ENCODE results near the gene RHOC. TPM values are rescaled to one million over a fixed set of nuclear protein-coding genes. Genes with fewer than 3 reads are reported as not detected.

RHOC gene
- total RNA-seq, 2 donors from 2014 or later = 168 to 171 TPM

DNA sequence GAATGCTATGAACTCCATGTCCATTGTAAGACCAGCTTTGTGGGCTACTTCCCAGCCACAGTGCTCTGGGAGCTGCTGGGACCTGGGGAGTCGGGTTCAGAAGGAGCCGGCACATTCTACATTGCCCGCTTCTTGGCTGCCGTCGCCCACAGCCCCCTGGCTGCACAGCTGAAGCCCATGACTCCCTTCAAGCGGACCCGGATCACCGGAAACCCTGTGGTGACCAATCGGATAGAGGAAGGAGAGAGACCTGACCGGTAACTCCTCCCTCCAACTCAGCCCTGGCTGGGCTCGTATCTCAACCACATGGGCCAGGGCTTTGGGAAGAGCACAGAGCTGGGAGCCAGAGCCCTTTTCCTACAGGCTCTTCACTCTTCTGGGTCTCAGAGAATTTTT, 17.1 kb downstream of the RHOC start:
- Mint-ChIP-seq H3K9me3 (no peaks in the 10 kb centered on the region), H3K4me1 (peaks cover 9% of the 10 kb centered on the region), H3K27ac (no peak overlapping the region), H3K27me3 (ENCODE audit: insufficient read depth) (no peaks in the 10 kb centered on the region), H3K4me3 (no peak overlapping the region), H3K36me3 (ENCODE audit: low read depth) (peaks cover 52% of the 10 kb centered on the region)
- no peaks in the 10 kb centered on the region for H3K4me1 ChIP-seq (ENCODE audit: control insufficient read depth, insufficient read depth, low read length)
- DNase-seq = no peak
- H3K27me3 ChIP-seq (ENCODE audit: control insufficient read depth, insufficient read depth, low read length, poor library complexity, severe bottlenecking) = no peaks in the 10 kb centered on the region
- H3K36me3 ChIP-seq (ENCODE audit: control insufficient read depth, insufficient read depth, low read length) = peaks cover 51% of the 10 kb centered on the region
- H3K27ac ChIP-seq (ENCODE audit: low read depth, low read length) = no peak overlapping the region
- 91 to 92% methylated on average over 6 to 11 of the region's 11 CpGs for whole genome bisulfite sequencing, 2 experiments (ENCODE audit: insufficient coverage in 1 of 2, insufficient read length in 1 of 2)
- no peak overlapping the region for H3K9ac ChIP-seq (ENCODE audit: extremely low read depth, low read length, poor library complexity, severe bottlenecking)
- TF ChIP-seq, protein P1, sequence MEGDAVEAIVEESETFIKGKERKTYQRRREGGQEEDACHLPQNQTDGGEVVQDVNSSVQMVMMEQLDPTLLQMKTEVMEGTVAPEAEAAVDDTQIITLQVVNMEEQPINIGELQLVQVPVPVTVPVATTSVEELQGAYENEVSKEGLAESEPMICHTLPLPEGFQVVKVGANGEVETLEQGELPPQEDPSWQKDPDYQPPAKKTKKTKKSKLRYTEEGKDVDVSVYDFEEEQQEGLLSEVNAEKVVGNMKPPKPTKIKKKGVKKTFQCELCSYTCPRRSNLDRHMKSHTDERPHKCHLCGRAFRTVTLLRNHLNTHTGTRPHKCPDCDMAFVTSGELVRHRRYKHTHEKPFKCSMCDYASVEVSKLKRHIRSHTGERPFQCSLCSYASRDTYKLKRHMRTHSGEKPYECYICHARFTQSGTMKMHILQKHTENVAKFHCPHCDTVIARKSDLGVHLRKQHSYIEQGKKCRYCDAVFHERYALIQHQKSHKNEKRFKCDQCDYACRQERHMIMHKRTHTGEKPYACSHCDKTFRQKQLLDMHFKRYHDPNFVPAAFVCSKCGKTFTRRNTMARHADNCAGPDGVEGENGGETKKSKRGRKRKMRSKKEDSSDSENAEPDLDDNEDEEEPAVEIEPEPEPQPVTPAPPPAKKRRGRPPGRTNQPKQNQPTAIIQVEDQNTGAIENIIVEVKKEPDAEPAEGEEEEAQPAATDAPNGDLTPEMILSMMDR (conservative IDR thresholded peaks at IDR 0.05) = no peak
- no peaks in the 10 kb centered on the region for H3K9me3 ChIP-seq (ENCODE audit: control insufficient read depth, low read length)
- no peak overlapping the region for H3K4me3 ChIP-seq (ENCODE audit: low read length)

DNA sequence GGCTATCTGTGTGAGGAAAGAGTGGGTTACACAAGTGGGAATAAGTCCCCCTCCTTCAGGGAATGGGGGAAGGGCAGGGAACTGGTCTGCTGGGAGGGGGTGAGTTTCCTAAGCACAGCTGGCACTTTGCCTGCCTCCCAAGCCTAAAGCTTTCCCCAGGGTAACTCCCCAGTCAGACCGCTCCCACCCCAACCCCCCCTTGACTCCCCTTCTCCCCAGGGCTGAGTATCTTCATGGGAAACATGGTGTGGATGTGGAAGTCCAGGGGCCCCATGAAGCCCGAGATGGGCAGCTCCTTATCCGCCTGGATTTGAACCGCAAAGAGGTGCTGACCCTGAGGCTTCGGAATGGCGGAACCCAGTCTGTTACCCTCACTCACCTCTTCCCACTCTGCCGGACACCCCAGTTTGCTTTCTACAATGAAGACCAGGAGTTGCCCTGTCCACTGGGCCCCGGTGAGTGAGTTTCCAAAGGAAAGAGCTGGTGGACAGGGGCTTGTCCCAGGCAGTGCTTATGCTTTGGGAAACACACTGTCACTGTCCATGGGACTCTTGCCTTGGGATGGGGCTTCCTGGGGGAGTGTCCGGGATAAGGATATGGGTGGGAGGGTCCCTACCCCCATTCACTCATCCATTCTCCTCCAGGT, 17.6 kb downstream of the RHOC start:
- H3K27ac ChIP-seq (ENCODE audit: low read depth, low read length) = no peak overlapping the region
- Mint-ChIP-seq H3K4me1 (peaks cover 9% of the 10 kb centered on the region), H3K27me3 (ENCODE audit: insufficient read depth) (no peaks in the 10 kb centered on the region), H3K4me3 (no peak overlapping the region), H3K27ac (no peak overlapping the region), H3K36me3 (ENCODE audit: low read depth) (peaks cover 47% of the 10 kb centered on the region), H3K9me3 (no peaks in the 10 kb centered on the region)
- no peak for DNase-seq
- WGBS, 2 experiments (ENCODE audit: insufficient coverage in 1 of 2, insufficient read length in 1 of 2) = 94 to 100% methylated on average over 1 to 8 of the region's 9 CpGs
- no peaks in the 10 kb centered on the region for H3K9me3 ChIP-seq (ENCODE audit: control insufficient read depth, low read length)
- H3K36me3 ChIP-seq (ENCODE audit: control insufficient read depth, insufficient read depth, low read length) = peaks cover 46% of the 10 kb centered on the region
- no peak overlapping the region for H3K4me3 ChIP-seq (ENCODE audit: low read length)
- H3K9ac ChIP-seq (ENCODE audit: extremely low read depth, low read length, poor library complexity, severe bottlenecking) = no peak overlapping the region
- H3K27me3 ChIP-seq (ENCODE audit: control insufficient read depth, insufficient read depth, low read length, poor library complexity, severe bottlenecking) = no peaks in the 10 kb centered on the region
- H3K4me1 ChIP-seq (ENCODE audit: control insufficient read depth, insufficient read depth, low read length) = no peaks in the 10 kb centered on the region
- TF ChIP-seq, protein P1 (conservative IDR thresholded peaks at IDR 0.05) = no peak

DNA sequence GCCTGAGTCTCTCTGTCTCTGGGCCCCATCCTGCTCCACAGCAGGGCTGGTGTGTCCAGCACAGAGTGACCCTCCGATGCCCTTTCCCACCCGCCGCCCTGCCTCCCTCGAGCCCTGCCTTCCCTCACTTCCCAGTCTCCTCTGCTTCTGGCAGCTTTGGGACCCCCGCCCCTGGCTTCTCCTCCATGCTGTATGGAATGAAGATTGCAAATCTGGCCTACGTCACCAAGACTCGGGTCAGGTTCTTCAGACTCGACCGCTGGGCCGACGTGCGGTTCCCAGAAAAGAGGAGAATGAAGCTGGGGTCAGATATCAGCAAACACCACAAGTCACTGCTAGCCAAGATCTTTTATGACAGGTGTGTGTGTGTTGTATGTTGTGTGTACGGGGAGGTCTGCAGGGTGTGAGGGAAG, 18.1 kb downstream of the RHOC start:
- TF ChIP-seq, protein P1 (conservative IDR thresholded peaks at IDR 0.05) = no peak
- WGBS, 2 experiments (ENCODE audit: insufficient coverage in 1 of 2, insufficient read length in 1 of 2) = 83 to 89% methylated on average over 3 to 13 of the region's 13 CpGs
- Histone ChIP-seq H3K9me3 (ENCODE audit: control insufficient read depth, low read length) (no peaks in the 10 kb centered on the region), H3K4me1 (ENCODE audit: control insufficient read depth, insufficient read depth, low read length) (no peaks in the 10 kb centered on the region), H3K27me3 (ENCODE audit: control insufficient read depth, insufficient read depth, low read length, poor library complexity, severe bottlenecking) (no peaks in the 10 kb centered on the region), H3K4me3 (ENCODE audit: low read length) (no peak overlapping the region), H3K27ac (ENCODE audit: low read depth, low read length) (no peak overlapping the region), H3K9ac (ENCODE audit: extremely low read depth, low read length, poor library complexity, severe bottlenecking) (no peak overlapping the region), H3K36me3 (ENCODE audit: control insufficient read depth, insufficient read depth, low read length) (peaks cover 41% of the 10 kb centered on the region)
- Mint-ChIP-seq H3K4me3 (no peak overlapping the region), H3K36me3 (ENCODE audit: low read depth) (peaks cover 46% of the 10 kb centered on the region), H3K27ac (no peak overlapping the region), H3K9me3 (no peaks in the 10 kb centered on the region), H3K4me1 (peaks cover 9% of the 10 kb centered on the region), H3K27me3 (ENCODE audit: insufficient read depth) (no peaks in the 10 kb centered on the region)
- no peak for DNase-seq
